ENCODE measurements around the gene UTF1.

Gene UTF1

DNA sequence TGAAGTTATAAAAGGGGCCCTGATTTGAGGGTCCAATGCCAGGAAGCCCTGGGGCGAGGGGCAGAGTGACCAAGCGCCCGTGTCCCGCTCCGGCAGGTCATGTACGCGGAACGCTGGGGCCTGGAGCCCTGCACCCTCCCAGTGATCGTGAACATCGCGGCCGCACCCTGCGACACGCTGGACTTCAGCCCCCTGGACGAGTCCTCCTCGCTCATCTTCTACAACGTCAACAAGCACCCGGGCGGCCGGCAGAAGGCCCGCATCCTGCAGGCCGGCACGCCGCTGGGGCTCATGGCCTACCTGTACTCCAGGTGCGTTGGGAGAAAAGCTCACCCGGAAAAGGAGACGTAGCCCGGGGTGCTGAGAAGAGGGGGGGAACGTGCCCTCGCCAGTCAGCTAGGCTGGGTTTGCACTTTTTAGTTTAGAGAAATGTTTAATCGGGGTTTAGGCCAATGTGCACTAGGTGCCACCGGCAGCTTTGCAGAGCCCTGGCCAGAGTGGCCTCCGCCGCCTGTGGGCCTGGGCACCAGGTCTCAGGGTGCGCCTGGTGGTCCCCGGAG is 22.9 kb upstream of the UTF1 start:
- no peak for TF ChIP-seq CTCF (conservative IDR thresholded peaks at IDR 0.05)
- no peak overlapping the region for H3K27ac ChIP-seq

GRCh38 chr10:133207627-133208026 is 22.4 kb upstream of the UTF1 start:
- TF ChIP-seq CTCF (conservative IDR thresholded peaks at IDR 0.05): no peak
- H3K27ac ChIP-seq: no peak overlapping the region

- H3K27ac ChIP-seq: no peak overlapping the region
- TF ChIP-seq CTCF (conservative IDR thresholded peaks at IDR 0.05): no peak
Measured at GRCh38 chr10:133208466-133208865, 21.6 kb upstream of the UTF1 start.

- no peak for TF ChIP-seq CTCF (conservative IDR thresholded peaks at IDR 0.05)
- no peak overlapping the region for H3K27ac ChIP-seq
Measured at GRCh38 chr10:133209117-133209516, 20.9 kb upstream of the UTF1 start.

DNA sequence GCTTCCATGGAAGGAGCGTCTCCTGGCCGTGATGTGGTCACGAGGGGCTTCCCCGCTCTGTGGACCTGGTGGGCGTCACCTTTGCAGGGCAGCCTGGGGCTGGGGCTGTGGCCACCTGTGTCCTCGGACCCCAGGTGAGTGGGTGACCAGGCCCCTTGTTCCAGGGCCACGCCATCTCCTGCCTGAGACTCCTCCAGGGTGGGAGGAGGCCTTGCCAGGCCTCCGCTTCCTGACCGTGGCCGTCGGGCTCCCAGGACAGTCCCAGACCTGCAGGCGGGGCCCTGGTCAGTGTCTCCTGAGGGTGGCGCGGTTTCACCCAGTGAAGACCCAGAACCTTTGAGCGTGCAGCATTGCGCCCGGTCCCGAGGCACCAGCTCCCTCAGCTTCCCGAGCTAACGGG is 20.4 kb upstream of the UTF1 start:
- no peak for TF ChIP-seq CTCF (conservative IDR thresholded peaks at IDR 0.05)
- no peak overlapping the region for H3K27ac ChIP-seq

GRCh38 chr10:133210398-133211140 is 19.4 kb upstream of the UTF1 start:
- TF ChIP-seq CTCF (conservative IDR thresholded peaks at IDR 0.05): no peak
- H3K27ac ChIP-seq: no peak overlapping the region

- TF ChIP-seq CTCF (conservative IDR thresholded peaks at IDR 0.05): no peak
- no peak overlapping the region for H3K27ac ChIP-seq
Measured at GRCh38 chr10:133211141-133211830, 18.7 kb upstream of the UTF1 start.

Data from VCaP (cell line).